22Rv1 (cell line): ENCODE data around the gene MIAT.

ENCODE experiments used
- CTCF ChIP-seq: fragments of 450-650 bp; IDR thresholded peaks from 2 replicates; pipeline ENCODE4 v1.5.1; 2017; ENCODE audit warnings: mild to moderate bottlenecking
- ZFX ChIP-seq: fragments of 450-650 bp; IDR thresholded peaks from 2 replicates; pipeline ENCODE4 v1.6.1; 2017; ENCODE audit warnings: antibody characterized with exemption, borderline replicate concordance

- TF ChIP-seq CTCF (no peak), ZFX (no peak)
Observed at GRCh38 chr22:26675687-26676268, 18.4 kb downstream of the MIAT start.
